ENCODE results near the gene TMEM143.
A peak's percentile ranks its signal among the peaks of the same experiment; 100 is the strongest.
"Not testable (repeated sequence)": the region's sequence is repeated elsewhere in the genome, so short reads cannot be mapped to it uniquely, and the experiment has no call there.

TMEM143 gene

GRCh38 chr19:48296963-48297734 lies 66.6 kb downstream of the TMEM143 start:
- H4K91ac ChIP-seq (ENCODE audit: low read depth, low read length, poor library complexity) = peak overlapping the region; percentile 85
- no peaks in the 10 kb centered on the region for H3K36me3 ChIP-seq (replicated peaks in 1 of 2; ENCODE audit: control insufficient read depth in 2 of 2, insufficient read depth in 2 of 2, low read length in 2 of 2)
- no CpG with 5 or more reads among the region's 42 CpGs for WGBS, 2 donors (ENCODE audit: extremely low coverage in 2 of 2, insufficient read length in 2 of 2, insufficient replicate concordance in 1 of 2)
- H3K27ac ChIP-seq (replicated peaks; ENCODE audit: low read length) = no peak overlapping the region
- peak overlapping the region; percentile 43 for H4K8ac ChIP-seq (ENCODE audit: low read depth, low read length)
- no peaks in the 10 kb centered on the region for H3K79me1 ChIP-seq (ENCODE audit: low read depth, low read length)
- H2AK5ac ChIP-seq (ENCODE audit: low read depth, low read length) = peak overlapping the region; percentile 81
- no peak overlapping the region for H2BK5ac ChIP-seq (ENCODE audit: low read length)
- peak overlapping the region; percentile 61 for H2BK120ac ChIP-seq (ENCODE audit: low read depth, low read length)
- peak overlapping the region; percentile 73 for H3K23ac ChIP-seq (ENCODE audit: low read depth, low read length, poor library complexity)
- H3K27me3 ChIP-seq (ENCODE audit: control insufficient read depth in 3 of 3, insufficient read depth in 3 of 3, low read depth in 1 of 3, low read length in 3 of 3) = no peaks in the 10 kb centered on the region
- peak overlapping the region; percentile 30 for H2BK12ac ChIP-seq (ENCODE audit: low read length)
- H3K9me3 ChIP-seq (replicated peaks in 1 of 2; ENCODE audit: control insufficient read depth in 2 of 2, insufficient read depth in 1 of 2, low read depth in 1 of 2, low read length in 2 of 2) = peaks cover 0 to 1% of the 10 kb centered on the region in 2 donors
- H3K18ac ChIP-seq (ENCODE audit: low read length) = peak overlapping the region; percentile 80
- peak overlapping the region; percentile 66 for H3K4ac ChIP-seq (ENCODE audit: low read length)
- H3K4me2 ChIP-seq (ENCODE audit: insufficient read depth, low read length, poor library complexity, severe bottlenecking) = no peak overlapping the region
- no peak for DNase-seq (ENCODE audit: low spot score)
- no peak overlapping the region for H3K4me3 ChIP-seq (ENCODE audit: low read length in 2 of 2)
- H3K14ac ChIP-seq (ENCODE audit: low read length) = peak overlapping the region; percentile 56
- no peaks in the 10 kb centered on the region for H3K4me1 ChIP-seq (ENCODE audit: control insufficient read depth in 2 of 2, insufficient read depth in 1 of 2, low read depth in 1 of 2, low read length in 2 of 2)
- peak overlapping the region; percentile 50 for H3K9ac ChIP-seq (ENCODE audit: low read depth, low read length, poor library complexity)
- no peak overlapping the region for H2BK15ac ChIP-seq (ENCODE audit: low read length)
- H2AFZ ChIP-seq (ENCODE audit: low read length) = peak overlapping the region; percentile 71

DNA sequence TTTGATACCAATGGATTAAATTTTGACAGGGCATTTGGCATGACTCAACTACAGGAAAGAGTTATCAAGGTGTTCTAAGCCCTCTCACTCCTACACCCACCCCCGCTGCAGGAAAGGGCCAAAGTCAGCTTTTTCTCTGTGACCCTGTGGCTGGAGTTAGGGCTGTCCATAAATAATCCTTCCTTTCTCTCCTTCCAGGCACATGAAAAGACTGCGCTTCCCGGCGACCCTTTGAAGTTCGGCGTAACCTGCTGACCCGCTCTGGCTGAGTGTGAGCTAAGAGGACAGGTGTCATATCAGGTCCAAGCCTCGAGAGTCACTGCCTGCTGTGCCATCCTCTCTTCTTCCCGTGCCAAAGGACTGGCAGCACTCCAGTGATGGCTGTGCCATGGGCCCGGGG lies 68.3 kb downstream of the TMEM143 start:
- H3K9ac ChIP-seq (ENCODE audit: low read depth, low read length, poor library complexity) = peak overlapping the region; percentile 63
- no peaks in the 10 kb centered on the region for H3K36me3 ChIP-seq (replicated peaks in 1 of 2; ENCODE audit: control insufficient read depth in 2 of 2, insufficient read depth in 2 of 2, low read length in 2 of 2)
- H3K23ac ChIP-seq (ENCODE audit: low read depth, low read length, poor library complexity) = peak overlapping the region; percentile 29
- peaks cover 3% of the 10 kb centered on the region in 2 donors for H3K4me1 ChIP-seq (ENCODE audit: control insufficient read depth in 2 of 2, insufficient read depth in 1 of 2, low read depth in 1 of 2, low read length in 2 of 2)
- H4K91ac ChIP-seq (ENCODE audit: low read depth, low read length, poor library complexity) = no peak overlapping the region
- WGBS, 2 donors (ENCODE audit: extremely low coverage in 2 of 2, insufficient read length in 2 of 2, insufficient replicate concordance in 1 of 2) = no CpG with 5 or more reads among the region's 10 CpGs
- peaks cover 0 to 3% (median 0%) of the 10 kb centered on the region in 3 experiments for H3K27me3 ChIP-seq (ENCODE audit: control insufficient read depth in 3 of 3, insufficient read depth in 3 of 3, low read depth in 1 of 3, low read length in 3 of 3)
- no peak overlapping the region for H2BK12ac ChIP-seq (ENCODE audit: low read length)
- H2BK15ac ChIP-seq (ENCODE audit: low read length) = peak overlapping the region; percentile 78
- no peaks in the 10 kb centered on the region for H3K79me1 ChIP-seq (ENCODE audit: low read depth, low read length)
- H3K4ac ChIP-seq (ENCODE audit: low read length) = no peak overlapping the region
- H3K14ac ChIP-seq (ENCODE audit: low read length) = no peak overlapping the region
- H3K18ac ChIP-seq (ENCODE audit: low read length) = no peak overlapping the region
- H3K4me2 ChIP-seq (ENCODE audit: insufficient read depth, low read length, poor library complexity, severe bottlenecking) = no peak overlapping the region
- H2BK5ac ChIP-seq (ENCODE audit: low read length) = peak overlapping the region; percentile 60
- H3K9me3 ChIP-seq (replicated peaks in 1 of 2; ENCODE audit: control insufficient read depth in 2 of 2, insufficient read depth in 1 of 2, low read depth in 1 of 2, low read length in 2 of 2) = peaks cover 0 to 1% of the 10 kb centered on the region in 2 donors
- H3K27ac ChIP-seq (replicated peaks; ENCODE audit: low read length) = no peak overlapping the region
- no peak overlapping the region for H3K4me3 ChIP-seq (ENCODE audit: low read length in 2 of 2)
- peak overlapping the region; percentile 31 for H2BK120ac ChIP-seq (ENCODE audit: low read depth, low read length)
- no peak overlapping the region for H2AFZ ChIP-seq (ENCODE audit: low read length)
- no peak overlapping the region for H4K8ac ChIP-seq (ENCODE audit: low read depth, low read length)
- peak overlapping the region; percentile 21 for H2AK5ac ChIP-seq (ENCODE audit: low read depth, low read length)
- no peak for DNase-seq (ENCODE audit: low spot score)

GRCh38 chr19:48292798-48293197 lies 70.9 kb downstream of the TMEM143 start:
- no CpG with 5 or more reads among the region's 4 CpGs for WGBS, 2 donors (ENCODE audit: extremely low coverage in 2 of 2, insufficient read length in 2 of 2, insufficient replicate concordance in 1 of 2)
- Histone ChIP-seq H3K14ac (ENCODE audit: low read length) (no peak overlapping the region), H4K91ac (ENCODE audit: low read depth, low read length, poor library complexity) (no peak overlapping the region), H2BK120ac (ENCODE audit: low read depth, low read length) (no peak overlapping the region), H3K27ac (replicated peaks; ENCODE audit: low read length) (no peak overlapping the region), H3K18ac (ENCODE audit: low read length) (no peak overlapping the region), H3K4me3 (ENCODE audit: low read length in 2 of 2) (no peak overlapping the region), H2BK5ac (ENCODE audit: low read length) (no peak overlapping the region), H2AK5ac (ENCODE audit: low read depth, low read length) (no peak overlapping the region), H2BK15ac (ENCODE audit: low read length) (no peak overlapping the region), H3K36me3 (replicated peaks in 1 of 2; ENCODE audit: control insufficient read depth in 2 of 2, insufficient read depth in 2 of 2, low read length in 2 of 2) (peaks cover 0 to 9% of the 10 kb centered on the region in 2 donors), H3K4me1 (ENCODE audit: control insufficient read depth in 2 of 2, insufficient read depth in 1 of 2, low read depth in 1 of 2, low read length in 2 of 2) (peaks cover 6 to 7% of the 10 kb centered on the region in 2 donors), H3K79me1 (ENCODE audit: low read depth, low read length) (no peaks in the 10 kb centered on the region), H3K4me2 (ENCODE audit: insufficient read depth, low read length, poor library complexity, severe bottlenecking) (no peak overlapping the region), H3K9me3 (replicated peaks in 1 of 2; ENCODE audit: control insufficient read depth in 2 of 2, insufficient read depth in 1 of 2, low read depth in 1 of 2, low read length in 2 of 2) (peaks cover 1% of the 10 kb centered on the region in 2 donors), H4K8ac (ENCODE audit: low read depth, low read length) (no peak overlapping the region), H2BK12ac (ENCODE audit: low read length) (no peak overlapping the region), H3K4ac (ENCODE audit: low read length) (no peak overlapping the region), H3K23ac (ENCODE audit: low read depth, low read length, poor library complexity) (no peak overlapping the region), H3K9ac (ENCODE audit: low read depth, low read length, poor library complexity) (no peak overlapping the region), H3K27me3 (ENCODE audit: control insufficient read depth in 3 of 3, insufficient read depth in 3 of 3, low read depth in 1 of 3, low read length in 3 of 3) (peaks cover 0 to 3% (median 0%) of the 10 kb centered on the region in 3 experiments), H2AFZ (ENCODE audit: low read length) (no peak overlapping the region)
- DNase-seq (ENCODE audit: low spot score) = no peak

- not testable (repeated sequence) for H3K9me3 ChIP-seq (replicated peaks in 1 of 2; ENCODE audit: control insufficient read depth in 2 of 2, insufficient read depth in 1 of 2, low read depth in 1 of 2, low read length in 2 of 2); H2BK15ac ChIP-seq (ENCODE audit: low read length); H3K27me3 ChIP-seq (ENCODE audit: control insufficient read depth in 3 of 3, insufficient read depth in 3 of 3, low read depth in 1 of 3, low read length in 3 of 3); H4K8ac ChIP-seq (ENCODE audit: low read depth, low read length); H2AFZ ChIP-seq (ENCODE audit: low read length); H2AK5ac ChIP-seq (ENCODE audit: low read depth, low read length); H3K14ac ChIP-seq (ENCODE audit: low read length); H3K23ac ChIP-seq (ENCODE audit: low read depth, low read length, poor library complexity); H3K27ac ChIP-seq (replicated peaks; ENCODE audit: low read length); H3K9ac ChIP-seq (ENCODE audit: low read depth, low read length, poor library complexity); DNase-seq (ENCODE audit: low spot score); H2BK12ac ChIP-seq (ENCODE audit: low read length); H3K4ac ChIP-seq (ENCODE audit: low read length); H3K18ac ChIP-seq (ENCODE audit: low read length); H3K79me1 ChIP-seq (ENCODE audit: low read depth, low read length); H3K4me1 ChIP-seq (ENCODE audit: control insufficient read depth in 2 of 2, insufficient read depth in 1 of 2, low read depth in 1 of 2, low read length in 2 of 2); H2BK120ac ChIP-seq (ENCODE audit: low read depth, low read length); H4K91ac ChIP-seq (ENCODE audit: low read depth, low read length, poor library complexity); H2BK5ac ChIP-seq (ENCODE audit: low read length); H3K4me2 ChIP-seq (ENCODE audit: insufficient read depth, low read length, poor library complexity, severe bottlenecking)
- Histone ChIP-seq H3K4me3 (ENCODE audit: low read length in 2 of 2) (peak overlapping the region in 1 of 2 donors; percentile 43), H3K36me3 (replicated peaks in 1 of 2; ENCODE audit: control insufficient read depth in 2 of 2, insufficient read depth in 2 of 2, low read length in 2 of 2) (peaks cover 0 to 20% of the 10 kb centered on the region in 2 donors)
- WGBS, 2 donors (ENCODE audit: extremely low coverage in 2 of 2, insufficient read length in 2 of 2, insufficient replicate concordance in 1 of 2) = no CpG with 5 or more reads among the region's 11 CpGs
Measured at GRCh38 chr19:48291489-48291815, 72.3 kb downstream of the TMEM143 start.
